IPS-20b (cell line): ENCODE measurements around the gene HOXB5.
A peak's percentile ranks its signal among the peaks of the same experiment; 100 is the strongest.

Experiments used
- H3K27ac ChIP-seq: one replicate; pipeline ENCODE4 v1.5.1; 2013; ENCODE audit warnings: low read length
- H3K27me3 ChIP-seq: 2 replicates; pipeline ENCODE4 v1.6.1; 2013; ENCODE audit warnings: mild to moderate bottlenecking, low read length, inconsistent platforms; ENCODE audit not compliant: insufficient read depth
- H3K36me3 ChIP-seq: 2 replicates; pipeline ENCODE4 v1.6.1; 2013; ENCODE audit warnings: low read depth, mild to moderate bottlenecking, inconsistent platforms, low read length, moderate library complexity; ENCODE audit not compliant: insufficient read depth
- H3K4me1 ChIP-seq: 2 replicates; pipeline ENCODE4 v1.6.1; 2013; ENCODE audit warnings: mild to moderate bottlenecking, control low read depth, inconsistent platforms, low read length, moderate library complexity; ENCODE audit not compliant: insufficient read depth
- H3K4me3 ChIP-seq: 2 replicates; pipeline ENCODE4 v1.5.1; 2013; ENCODE audit warnings: mild to moderate bottlenecking, low read length, inconsistent platforms
- H3K9ac ChIP-seq: 2 replicates; pipeline ENCODE4 v1.6.1; 2013; ENCODE audit warnings: low read depth, mild to moderate bottlenecking, inconsistent platforms, low read length, moderate library complexity
- H3K9me3 ChIP-seq: 2 replicates; pipeline ENCODE4 v1.6.1; 2013; ENCODE audit warnings: mild to moderate bottlenecking, low read depth, low read length, inconsistent platforms; ENCODE audit not compliant: insufficient read depth

HOXB5 gene

GRCh38 chr17:48542698-48543106 lies 50.9 kb downstream of the HOXB5 start:
- H3K27me3 ChIP-seq: peaks cover 100% of the 10 kb centered on the region
- peaks cover 2% of the 10 kb centered on the region; the same call in 1 of the 2 replicates for H3K9me3 ChIP-seq
- no peaks in the 10 kb centered on the region for H3K36me3 ChIP-seq
- no peak overlapping the region for H3K9ac ChIP-seq
- peaks cover 9% of the 10 kb centered on the region for H3K4me1 ChIP-seq
- peak overlapping the region; percentile 51 for H3K4me3 ChIP-seq
- H3K27ac ChIP-seq: no peak overlapping the region

GRCh38 chr17:48542114-48542656 lies 51.4 kb downstream of the HOXB5 start:
- Histone ChIP-seq H3K27me3 (peaks cover 100% of the 10 kb centered on the region), H3K4me1 (peaks cover 6% of the 10 kb centered on the region), H3K27ac (no peak overlapping the region), H3K4me3 (peak overlapping the region; percentile 51), H3K36me3 (no peaks in the 10 kb centered on the region), H3K9ac (no peak overlapping the region), H3K9me3 (peaks cover 2% of the 10 kb centered on the region; the same call in 1 of the 2 replicates)

DNA sequence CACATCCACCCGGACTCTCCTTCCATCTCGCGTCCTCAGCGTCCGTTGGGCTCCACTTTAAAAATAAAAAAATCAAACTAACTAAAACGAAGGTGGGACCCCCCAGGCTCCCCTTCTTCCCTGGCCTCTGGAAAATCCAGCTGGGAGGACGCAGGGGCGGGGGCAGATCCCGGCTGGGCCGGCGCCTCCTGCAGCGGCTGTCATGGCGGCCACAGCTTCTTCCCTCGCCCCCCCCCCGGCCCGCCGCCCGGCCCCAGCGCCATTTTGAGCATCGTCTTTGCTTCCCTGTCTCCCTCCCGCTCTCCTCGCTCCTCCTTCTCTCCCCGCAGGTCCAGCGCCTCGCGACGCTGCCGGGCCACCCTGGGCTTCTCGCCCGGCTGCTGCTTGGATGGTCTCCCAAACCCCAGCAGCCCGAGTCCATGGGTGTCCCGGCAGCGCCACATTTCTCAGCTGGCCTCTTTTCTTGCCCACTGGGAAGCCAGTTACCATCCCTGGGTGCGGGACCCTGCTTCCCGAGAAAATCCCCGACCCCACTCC lies 51.9 kb downstream of the HOXB5 start:
- H3K27me3 ChIP-seq: peaks cover 100% of the 10 kb centered on the region

More for the DNA sequence above, 51.9 kb downstream of the HOXB5 start:
- Histone ChIP-seq H3K4me3 (peak overlapping the region; percentile 51), H3K27ac (no peak overlapping the region), H3K4me1 (0 out of 2 replicates have a peak, but pooled peaks cover 2% of the 10 kb centered on the region), H3K9me3 (peaks cover 2% of the 10 kb centered on the region; the same call in 1 of the 2 replicates), H3K36me3 (no peaks in the 10 kb centered on the region), H3K9ac (no peak overlapping the region)
